CD14-positive monocyte (primary cell): ENCODE measurements around the gene CTTN. TPM values are rescaled to one million over a fixed set of nuclear protein-coding genes. Genes with fewer than 3 reads are reported as not detected.

ENCODE experiments used
- DNase-seq, 3 donors: peaks; one replicate each; pipeline ENCODE4 v3.0.0-alpha.2; 2011 to 2022
- H2AFZ ChIP-seq: 2 replicates; pipeline ENCODE4 v1.6.0; 2012; ENCODE audit warnings: mild to moderate bottlenecking, low read depth, low read length, inconsistent platforms; ENCODE audit not compliant: insufficient read depth, poor library complexity, severe bottlenecking
- H3K27ac ChIP-seq, 2 donors: 1 replicate in 1 of 2; 2 replicates in 1 of 2; pipeline ENCODE4 v1.5.1; 2012 to 2013; ENCODE audit warnings: low read length in 2 of 2, control low read depth in 1 of 2, inconsistent platforms in 1 of 2, low read depth in 1 of 2, mild to moderate bottlenecking in 1 of 2
- H3K27me3 ChIP-seq, 2 donors: one replicate each; pipeline versions ENCODE4 v1.6.0 to v1.6.1; 2011 to 2013; ENCODE audit warnings: low read length in 2 of 2; ENCODE audit not compliant: control insufficient read depth in 2 of 2, insufficient read depth in 2 of 2
- H3K36me3 ChIP-seq, 2 donors: replicated peaks in 1 of 2; 1 replicate in 1 of 2; 2 replicates in 1 of 2; pipeline versions ENCODE4 v1.5.1 to v1.6.1; 2012 to 2013; ENCODE audit warnings: low read length in 2 of 2, control low read depth in 1 of 2, inconsistent platforms in 1 of 2, mild to moderate bottlenecking in 1 of 2; ENCODE audit not compliant: insufficient read depth in 2 of 2, control insufficient read depth in 1 of 2
- H3K4me1 ChIP-seq, 2 donors: 1 replicate in 1 of 2; 2 replicates in 1 of 2; pipeline versions ENCODE4 v1.5.1 to v1.6.1; 2012 to 2013; ENCODE audit warnings: low read length in 2 of 2, control low read depth in 1 of 2, inconsistent platforms in 1 of 2, mild to moderate bottlenecking in 1 of 2, moderate library complexity in 1 of 2; ENCODE audit not compliant: insufficient read depth in 2 of 2, control insufficient read depth in 1 of 2
- H3K4me2 ChIP-seq: replicated peaks from 2 replicates; pipeline ENCODE3; 2012; ENCODE audit warnings: low read length, moderate library complexity, mild to moderate bottlenecking; ENCODE audit not compliant: poor library complexity, severe bottlenecking; ENCODE audit errors: extremely low read depth
- H3K4me3 ChIP-seq, 3 experiments: fragments of 200-600 bp in 1 of 3; sonication (generic) in 1 of 3; replicated peaks in 1 of 3; 1 replicate in 2 of 3; 2 replicates in 1 of 3; pipeline ENCODE4 v1.5.1; 2011 to 2013; ENCODE audit warnings: low read length in 3 of 3, mild to moderate bottlenecking in 3 of 3, control low read depth in 2 of 3, low read depth in 2 of 3, inconsistent platforms in 1 of 3, moderate library complexity in 1 of 3
- H3K79me2 ChIP-seq: 2 replicates; pipeline ENCODE4 v1.6.0; 2012; ENCODE audit warnings: mild to moderate bottlenecking, control low read depth, inconsistent platforms, low read length, moderate library complexity; ENCODE audit not compliant: insufficient read depth
- H3K9ac ChIP-seq: 2 replicates; pipeline ENCODE4 v1.6.0; 2017; ENCODE audit warnings: low read length, mild to moderate bottlenecking; ENCODE audit not compliant: insufficient read depth, poor library complexity, severe bottlenecking
- H3K9me3 ChIP-seq, 2 donors: replicated peaks in 1 of 2; 1 replicate in 1 of 2; 2 replicates in 1 of 2; pipeline versions ENCODE4 v1.5.1 to v1.6.1; 2012 to 2013; ENCODE audit warnings: low read length in 2 of 2, control low read depth in 1 of 2; ENCODE audit not compliant: control insufficient read depth in 1 of 2, insufficient read depth in 1 of 2
- H4K20me1 ChIP-seq: 2 replicates; pipeline ENCODE4 v1.6.0; 2012; ENCODE audit warnings: mild to moderate bottlenecking, low read length, control low read depth, moderate library complexity; ENCODE audit not compliant: insufficient read depth
- H3K27ac Mint-ChIP-seq, 7 donors: one replicate each; pipeline ENCODE4 v1.8.0; 2020; ENCODE audit warnings: mild to moderate bottlenecking in 7 of 7, mixed read lengths in 7 of 7, moderate library complexity in 6 of 7, inconsistent platforms in 2 of 7
- H3K27me3 Mint-ChIP-seq, 3 donors: one replicate each; pipeline ENCODE4 v1.8.0; 2021 to 2022; ENCODE audit warnings: low read depth in 3 of 3, mild to moderate bottlenecking in 3 of 3, mixed read lengths in 3 of 3, moderate library complexity in 3 of 3, inconsistent platforms in 1 of 3
- H3K36me3 Mint-ChIP-seq, 2 donors: one replicate each; pipeline ENCODE4 v1.8.0; 2020; ENCODE audit warnings: mixed read lengths in 2 of 2, inconsistent platforms in 1 of 2, mild to moderate bottlenecking in 1 of 2
- H3K4me1 Mint-ChIP-seq: one replicate; pipeline ENCODE4 v1.8.0; 2020; ENCODE audit warnings: mild to moderate bottlenecking, mixed read lengths
- H3K4me3 Mint-ChIP-seq, 2 donors: one replicate each; pipeline ENCODE4 v1.8.0; 2020; ENCODE audit warnings: mild to moderate bottlenecking in 2 of 2, mixed read lengths in 2 of 2, moderate library complexity in 1 of 2
- H3K9me3 Mint-ChIP-seq, 7 donors: one replicate each; pipeline ENCODE4 v1.8.0; 2020 to 2022; ENCODE audit warnings: mixed read lengths in 7 of 7, mild to moderate bottlenecking in 6 of 7, moderate library complexity in 6 of 7, inconsistent platforms in 2 of 7
- CTCF ChIP-seq: fragments of 200-600 bp; IDR thresholded peaks from one replicate; pipeline ENCODE4 v1.8.0; 2022; ENCODE audit warnings: antibody characterized with exemption, mild to moderate bottlenecking
- WGBS: methylation state at CpG from one replicate; pipeline ENCODE4 v1.1.5; 2013; ENCODE audit warnings: missing lambda C conversion rate; ENCODE audit not compliant: insufficient coverage; 5-methylcytosine and 5-hydroxymethylcytosine counted together
- intact Hi-C, 2 donors: fragments of 100-400 bp; cut with micrococcal nuclease; formaldehyde crosslinking; loops; one replicate each; pipeline versions ENCODE4 v1.15.0 to v1.15.1; 2023
- polyA plus RNA-seq, 3 donors: library from polyadenylated mRNA; depleted of rRNA in 1 of 3; unstranded in 2 of 3; stranded (reverse) in 1 of 3; fragments of 300-500 nt in 2 of 3; fragments of >200 nt in 1 of 3; fragmentation: Illumina TruSeq in 2 of 3; gene quantifications; 1 replicate in 2 of 3; 2 replicates in 1 of 3; pipeline ENCODE4 v1.2.3, GENCODE V29; 2012 to 2021

Gene CTTN
- polyA plus RNA-seq, 3 donors = 0.05 to 0.11 TPM; not detected in 1

GRCh38 chr11:70470127-70470526, 71.8 kb downstream of the CTTN start:
- Mint-ChIP-seq H3K4me3 (no peak overlapping the region), H3K4me1 (peaks cover 4% of the 10 kb centered on the region), H3K27ac (no peak overlapping the region), H3K36me3 (no peaks in the 10 kb centered on the region), H3K9me3 (peaks cover 0 to 2% (median 0%) of the 10 kb centered on the region in 7 donors), H3K27me3 (peaks cover 11 to 18% (median 11%) of the 10 kb centered on the region in 3 donors)
- TF ChIP-seq CTCF = no peak
- H3K36me3 ChIP-seq = no peaks in the 10 kb centered on the region
- H3K9me3 ChIP-seq = no peaks in the 10 kb centered on the region
- WGBS = 2% methylated on average over 5 of the region's 6 CpGs
- DNase-seq = no peak
- no peaks in the 10 kb centered on the region for H3K79me2 ChIP-seq
- no peak overlapping the region for H2AFZ ChIP-seq
- H3K27me3 ChIP-seq = no peaks in the 10 kb centered on the region
- intact Hi-C loops = loop anchor here in 1 of 2 donors (10.0 kb wide), 1 partner anchor 285 kb away; no protein-coding TSS in a partner anchor
- H3K4me3 ChIP-seq = no peak overlapping the region
- H3K4me2 ChIP-seq = no peak overlapping the region
- H3K4me1 ChIP-seq = no peaks in the 10 kb centered on the region
- no peak overlapping the region for H3K9ac ChIP-seq
- H4K20me1 ChIP-seq = no peaks in the 10 kb centered on the region
- no peak overlapping the region for H3K27ac ChIP-seq

- TF ChIP-seq CTCF = peak; percentile 9
- no peaks in the 10 kb centered on the region for H3K79me2 ChIP-seq
- H3K27me3 Mint-ChIP-seq = peaks cover 5 to 15% (median 9%) of the 10 kb centered on the region in 3 donors
- no peaks in the 10 kb centered on the region for H4K20me1 ChIP-seq
- H3K4me3 Mint-ChIP-seq = no peak overlapping the region
- no peaks in the 10 kb centered on the region for H3K27me3 ChIP-seq
- no peak overlapping the region for H3K4me3 ChIP-seq
- no peak for DNase-seq
- intact Hi-C loops = loop anchor here in 1 of 2 donors (10.0 kb wide), 1 partner anchor 284 kb away; no protein-coding TSS in a partner anchor
- no peaks in the 10 kb centered on the region for H3K9me3 ChIP-seq
- H3K4me1 Mint-ChIP-seq = peaks cover 4% of the 10 kb centered on the region
- no peaks in the 10 kb centered on the region for H3K4me1 ChIP-seq
- no peak overlapping the region for H2AFZ ChIP-seq
- H3K27ac Mint-ChIP-seq = no peak overlapping the region
- H3K4me2 ChIP-seq = no peak overlapping the region
- WGBS = 56% methylated on average over 3 of the region's 7 CpGs
- no peaks in the 10 kb centered on the region for H3K36me3 Mint-ChIP-seq
- H3K27ac ChIP-seq = no peak overlapping the region
- peaks cover 0 to 2% (median 0%) of the 10 kb centered on the region in 7 donors for H3K9me3 Mint-ChIP-seq
- H3K9ac ChIP-seq = no peak overlapping the region
- H3K36me3 ChIP-seq = no peaks in the 10 kb centered on the region
Observed at GRCh38 chr11:70471254-70471653, 72.9 kb downstream of the CTTN start.
